Fibroblast of skin of right quadriceps (primary cell): ENCODE results near the gene NINJ1.

Experiments used
- DNase-seq: peaks from one replicate; pipeline ENCODE4 v3.0.0-alpha.2; 2013

NINJ1 gene

DNA sequence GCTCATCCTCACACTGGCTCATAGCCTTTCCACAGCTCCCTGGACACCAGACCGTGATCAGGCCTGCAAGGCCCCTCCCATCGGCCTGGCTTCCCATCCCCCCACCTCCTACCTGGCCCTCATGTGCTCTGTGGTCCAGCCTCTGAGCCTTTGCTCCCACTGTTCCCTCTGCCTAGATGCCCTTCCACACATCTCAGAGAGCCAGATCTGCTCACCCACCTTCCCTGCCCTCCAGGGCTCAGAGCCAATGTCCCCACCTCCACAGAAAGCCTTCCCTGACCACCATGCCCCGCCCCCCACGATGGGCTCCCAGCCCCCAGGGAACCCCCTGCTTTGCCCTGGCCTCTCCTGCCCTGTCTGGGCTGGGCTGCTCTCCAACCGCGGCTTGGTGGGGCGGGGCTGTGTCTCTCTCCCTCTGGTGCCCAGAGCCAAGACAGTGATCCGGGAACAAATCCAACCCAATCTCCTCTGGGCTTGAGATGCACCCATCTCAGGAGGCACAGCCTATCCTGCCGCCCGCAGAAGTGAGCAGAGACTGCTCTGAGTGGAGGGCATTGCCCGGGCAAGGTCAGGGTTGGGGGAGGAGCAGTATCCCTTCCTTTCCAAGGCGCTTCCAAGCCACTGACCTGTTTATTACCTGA is 1.6 kb downstream of the NINJ1 start:
- no peak for DNase-seq

GRCh38 chr9:93131599-93132286 is 2.3 kb downstream of the NINJ1 start:
- DNase-seq: no peak

DNA sequence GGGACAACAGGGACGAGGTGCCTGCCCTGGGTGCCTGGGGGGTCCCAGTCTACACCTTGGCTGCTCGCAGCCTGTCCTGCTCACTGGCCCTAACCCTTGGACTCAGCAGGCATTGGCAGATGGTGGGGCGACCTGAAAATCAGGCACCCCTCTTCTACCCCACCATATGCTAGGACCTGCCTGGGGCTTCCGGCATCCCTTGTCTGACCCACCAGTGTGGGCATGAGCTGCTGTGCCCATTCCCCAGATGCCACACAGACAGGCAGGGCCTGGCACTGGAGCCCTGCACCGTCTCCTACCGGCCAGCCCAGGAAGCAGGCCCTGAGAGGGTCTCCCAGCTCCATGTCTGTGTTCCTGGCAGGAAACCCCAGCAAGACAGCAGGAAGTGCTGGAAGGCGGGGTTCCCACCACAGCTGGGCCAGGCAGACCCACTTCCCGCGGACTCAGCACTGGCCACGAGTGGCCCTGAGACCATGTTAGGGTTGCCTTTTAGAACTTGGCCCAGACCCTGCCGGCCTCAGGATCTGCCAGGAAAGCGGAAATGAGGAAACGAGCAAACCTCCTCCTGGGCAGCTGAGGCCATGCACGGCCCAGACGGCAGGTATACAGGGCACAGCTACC is 3.1 kb downstream of the NINJ1 start:
- no peak for DNase-seq

DNA sequence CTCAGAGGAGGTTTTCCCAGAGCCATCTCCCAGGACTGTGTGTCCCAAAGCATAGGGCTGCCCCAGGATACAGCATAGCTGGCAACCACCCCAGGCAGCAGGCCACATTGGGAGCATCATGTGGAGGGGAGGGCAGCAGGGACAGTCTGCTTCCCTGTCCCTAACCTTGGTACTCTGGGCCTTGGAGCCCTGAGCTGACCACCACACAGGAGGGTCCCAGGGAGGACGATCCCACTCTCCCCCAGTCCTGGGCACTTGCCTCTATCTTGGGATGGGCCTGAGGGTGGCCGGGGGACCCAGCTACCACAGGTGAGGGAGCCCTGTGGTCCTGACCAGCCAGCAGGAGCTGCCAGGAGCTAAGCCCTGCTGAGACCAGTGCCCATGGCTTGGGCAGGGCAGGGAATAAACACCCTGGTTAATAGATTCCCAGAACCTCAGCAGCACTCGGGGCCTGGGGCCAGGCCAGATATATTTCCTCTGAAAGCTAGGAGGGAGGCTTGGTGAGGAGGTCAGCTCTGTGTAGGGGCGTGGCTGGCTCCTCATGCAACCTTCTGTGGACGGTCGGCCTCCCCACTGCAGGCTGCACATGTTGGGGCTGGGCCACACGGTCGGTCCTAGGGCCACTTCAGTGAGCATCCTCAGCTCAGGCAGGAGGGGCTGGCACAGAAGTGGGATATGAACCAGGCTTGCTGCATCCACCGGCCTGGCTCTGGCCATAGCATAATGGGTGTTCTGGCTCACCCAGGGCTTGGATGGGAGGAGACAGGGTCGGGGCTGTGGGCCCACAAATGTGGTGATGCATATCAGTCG is 4.2 kb downstream of the NINJ1 start:
- no peak for DNase-seq

DNA sequence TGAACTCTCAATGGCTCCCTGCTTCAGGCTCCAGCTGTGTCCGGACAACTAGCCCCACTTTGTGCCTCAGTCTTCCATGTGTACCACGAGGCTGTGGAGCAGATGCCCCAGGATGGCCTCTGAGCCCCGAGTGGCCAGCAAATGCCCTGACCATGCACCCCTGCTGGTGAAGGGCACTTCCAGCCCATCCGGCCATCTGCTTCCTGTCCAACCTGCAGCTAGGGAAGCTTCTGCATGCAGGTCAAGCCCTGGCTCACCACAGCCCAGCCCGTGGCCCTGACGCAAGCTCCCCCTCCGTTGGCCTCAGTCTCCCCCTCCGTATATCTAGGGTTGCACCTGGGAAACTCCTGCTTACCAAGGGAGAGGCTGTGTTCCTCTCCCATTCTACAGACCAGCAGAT is 4.8 kb downstream of the NINJ1 start:
- DNase-seq: no peak

DNA sequence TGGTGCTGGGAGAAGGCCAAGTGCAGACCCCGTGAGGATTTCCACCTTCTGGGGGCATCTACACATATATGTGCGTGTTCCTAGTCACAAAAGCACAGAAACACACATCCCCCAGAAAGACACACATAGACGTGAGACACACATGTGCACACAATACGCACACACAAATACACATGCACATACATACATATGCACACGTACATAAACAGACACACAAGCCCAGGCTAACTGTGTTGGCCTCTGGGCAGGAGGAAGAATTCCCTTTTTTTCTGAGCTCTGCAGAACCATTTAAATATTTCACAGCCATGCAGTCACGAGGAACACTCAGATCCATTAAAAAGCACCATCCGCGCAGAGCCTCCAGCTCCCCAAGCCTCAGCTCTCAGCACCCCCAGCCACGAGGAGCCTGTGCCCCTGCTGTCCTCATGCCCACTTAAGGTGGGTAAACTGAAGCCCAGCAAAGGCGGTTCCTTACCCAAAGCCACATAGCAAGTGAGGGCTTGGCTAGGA is 5.3 kb downstream of the NINJ1 start:
- no peak for DNase-seq

DNA sequence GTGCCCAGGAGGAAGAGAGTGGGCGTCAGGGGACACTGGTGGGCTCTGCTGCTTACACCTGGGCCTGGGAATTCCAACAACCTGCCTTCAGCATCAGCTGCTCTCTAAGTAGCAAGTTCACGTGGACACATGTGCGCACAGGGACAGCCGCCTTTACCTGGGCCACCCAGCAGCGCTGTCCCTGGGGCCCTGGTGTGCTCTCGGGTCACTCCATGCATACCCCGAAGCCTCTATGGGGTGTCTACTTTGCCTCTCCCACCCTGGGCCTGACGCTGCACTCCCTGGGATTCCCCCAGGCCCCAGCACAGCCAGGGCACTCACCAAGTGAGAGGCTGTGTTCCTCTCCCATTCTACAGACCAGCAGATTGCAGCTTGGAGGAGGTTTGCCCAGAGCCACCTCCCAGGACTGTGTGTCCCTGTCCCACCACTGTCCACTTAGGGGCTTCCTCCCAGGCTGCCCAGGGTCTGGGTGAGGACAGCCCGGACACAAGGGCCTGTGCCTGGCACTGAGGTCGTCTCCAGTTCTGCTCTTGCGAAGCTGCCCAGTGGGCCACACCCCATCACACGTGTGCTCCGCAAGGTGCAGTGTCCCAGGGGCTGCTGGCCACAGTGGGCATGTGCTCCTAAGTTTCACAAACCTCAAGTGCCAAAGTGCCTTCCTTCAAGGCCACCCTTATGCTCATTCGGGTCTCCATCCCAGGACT is 5.9 kb downstream of the NINJ1 start:
- no peak for DNase-seq

DNA sequence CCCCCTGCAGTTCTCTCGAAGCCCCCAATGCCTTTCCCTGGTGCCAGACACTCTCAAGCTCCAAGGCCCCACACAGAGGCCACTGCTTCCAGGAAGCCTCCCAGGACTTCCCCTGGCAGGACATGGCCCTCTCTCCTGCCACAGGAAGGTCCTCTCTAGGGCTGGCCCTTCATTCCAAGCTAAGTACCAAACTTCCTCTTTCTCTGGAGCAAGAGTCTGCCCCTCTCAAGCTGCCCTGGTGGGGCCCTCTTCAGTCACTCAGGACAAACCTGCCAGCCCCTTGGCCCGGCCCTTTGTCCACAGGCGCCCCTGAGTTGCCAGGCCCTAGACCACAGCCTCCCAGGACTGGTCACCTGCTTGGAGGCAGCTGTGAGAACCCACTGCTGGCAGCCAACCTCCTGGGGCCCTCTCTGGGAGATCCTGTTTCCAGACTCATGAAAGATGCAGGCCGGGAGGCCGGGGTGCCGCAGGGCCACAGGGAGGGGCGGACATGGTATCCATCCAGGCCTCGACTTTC is 6.6 kb downstream of the NINJ1 start:
- DNase-seq: no peak

- DNase-seq: no peak
Observed at GRCh38 chr9:93126825-93127368, 7.2 kb downstream of the NINJ1 start.

GRCh38 chr9:93126151-93126781 is 7.8 kb downstream of the NINJ1 start:
- no peak for DNase-seq

DNA sequence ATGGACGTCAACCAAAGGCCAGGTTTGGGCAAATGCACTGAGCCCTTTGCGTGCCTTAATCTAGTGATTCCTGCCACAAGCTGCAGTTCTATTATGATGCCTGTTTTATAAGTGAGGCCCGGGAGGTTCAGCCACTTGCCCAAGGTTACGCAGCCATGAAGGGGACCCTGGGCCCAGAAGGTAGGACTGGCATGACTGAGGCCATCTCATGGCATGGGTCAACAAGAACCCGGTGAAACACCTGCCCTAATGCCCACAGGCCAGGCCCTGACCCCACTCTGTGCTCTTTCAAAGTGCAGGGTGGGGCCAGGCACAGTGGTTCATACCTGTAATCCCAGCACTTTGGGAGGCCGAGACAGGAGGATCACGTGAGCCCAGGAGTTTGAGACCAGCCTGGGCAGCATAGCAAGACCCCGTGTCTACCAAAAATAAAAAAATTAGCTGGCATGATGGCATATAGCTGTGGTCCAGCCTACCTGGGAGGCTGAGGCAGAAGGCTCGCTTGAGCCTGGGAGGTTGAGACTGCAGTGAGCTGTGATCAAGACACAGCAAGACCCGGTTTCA is 8.6 kb downstream of the NINJ1 start:
- DNase-seq: no peak

DNA sequence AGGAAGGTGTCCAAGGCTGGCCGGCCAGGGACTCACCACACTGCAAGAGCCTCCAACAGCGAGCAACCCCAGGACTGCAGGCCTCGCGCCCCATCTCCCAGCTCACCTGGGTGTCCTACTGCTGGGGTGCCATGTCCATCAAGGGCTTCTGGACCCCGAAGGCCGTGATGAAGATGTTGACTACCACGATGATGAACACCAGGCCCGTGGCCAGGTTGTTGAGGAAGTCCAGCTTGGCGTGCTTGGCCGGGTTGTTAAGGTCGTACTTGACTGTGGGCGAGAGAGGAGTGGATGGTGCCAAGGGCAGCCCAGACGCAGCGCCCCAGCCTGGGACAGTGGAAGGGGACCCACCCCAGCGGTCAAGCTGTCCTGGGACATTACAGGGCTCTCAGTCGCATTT is 9.3 kb downstream of the NINJ1 start:
- DNase-seq: no peak

GRCh38 chr9:93123561-93124283 is 10.3 kb downstream of the NINJ1 start:
- no peak for DNase-seq

DNA sequence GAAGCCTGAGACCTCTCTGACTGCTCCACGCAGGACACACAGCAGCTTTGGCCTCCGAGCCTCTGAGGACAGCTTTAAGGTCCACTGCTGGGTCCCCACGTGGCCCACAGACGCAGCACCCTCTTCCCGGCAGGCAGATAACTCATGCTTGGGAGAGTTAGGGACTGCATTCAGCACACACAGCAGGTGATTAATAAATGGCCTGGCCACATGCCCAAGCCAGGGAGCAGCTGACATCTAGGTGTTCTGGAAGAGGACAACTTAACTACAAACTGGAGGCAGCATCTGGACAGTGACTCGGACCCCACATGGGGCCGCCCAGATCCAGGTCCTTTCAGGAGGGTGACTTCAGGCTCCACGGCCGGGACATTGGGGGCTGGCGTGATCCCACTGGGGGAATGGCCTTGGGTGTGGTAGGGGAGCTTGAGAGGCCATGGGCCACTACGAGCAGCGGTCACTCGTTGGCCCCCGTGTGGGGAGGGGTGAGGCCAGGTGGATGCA is 11.3 kb downstream of the NINJ1 start:
- DNase-seq: no peak

- DNase-seq: no peak
Observed at GRCh38 chr9:93121316-93122241, 12.5 kb downstream of the NINJ1 start.

DNA sequence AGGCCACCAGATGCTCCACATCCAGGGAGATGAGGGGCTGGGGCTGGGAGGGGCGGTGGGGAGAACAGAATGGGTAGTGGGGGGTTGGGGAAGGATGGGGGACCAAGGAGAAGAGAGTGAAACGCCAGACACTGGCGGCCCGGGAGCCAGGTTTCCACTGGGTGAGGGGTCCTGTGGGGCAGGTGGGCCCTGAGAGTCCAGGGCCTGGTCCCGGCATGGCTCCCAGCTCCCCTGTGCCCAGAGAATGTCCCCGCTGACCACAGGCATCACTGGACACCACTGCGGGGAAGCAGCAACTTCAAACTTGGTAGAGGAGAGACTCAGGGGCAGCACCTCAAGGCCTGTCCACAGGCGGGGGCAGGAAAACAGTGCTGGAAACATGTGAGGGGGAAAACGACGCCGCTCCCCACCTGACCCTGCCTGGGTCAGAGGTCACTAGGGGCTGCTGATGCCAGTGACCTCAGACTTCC is 13.2 kb downstream of the NINJ1 start:
- no peak for DNase-seq

DNA sequence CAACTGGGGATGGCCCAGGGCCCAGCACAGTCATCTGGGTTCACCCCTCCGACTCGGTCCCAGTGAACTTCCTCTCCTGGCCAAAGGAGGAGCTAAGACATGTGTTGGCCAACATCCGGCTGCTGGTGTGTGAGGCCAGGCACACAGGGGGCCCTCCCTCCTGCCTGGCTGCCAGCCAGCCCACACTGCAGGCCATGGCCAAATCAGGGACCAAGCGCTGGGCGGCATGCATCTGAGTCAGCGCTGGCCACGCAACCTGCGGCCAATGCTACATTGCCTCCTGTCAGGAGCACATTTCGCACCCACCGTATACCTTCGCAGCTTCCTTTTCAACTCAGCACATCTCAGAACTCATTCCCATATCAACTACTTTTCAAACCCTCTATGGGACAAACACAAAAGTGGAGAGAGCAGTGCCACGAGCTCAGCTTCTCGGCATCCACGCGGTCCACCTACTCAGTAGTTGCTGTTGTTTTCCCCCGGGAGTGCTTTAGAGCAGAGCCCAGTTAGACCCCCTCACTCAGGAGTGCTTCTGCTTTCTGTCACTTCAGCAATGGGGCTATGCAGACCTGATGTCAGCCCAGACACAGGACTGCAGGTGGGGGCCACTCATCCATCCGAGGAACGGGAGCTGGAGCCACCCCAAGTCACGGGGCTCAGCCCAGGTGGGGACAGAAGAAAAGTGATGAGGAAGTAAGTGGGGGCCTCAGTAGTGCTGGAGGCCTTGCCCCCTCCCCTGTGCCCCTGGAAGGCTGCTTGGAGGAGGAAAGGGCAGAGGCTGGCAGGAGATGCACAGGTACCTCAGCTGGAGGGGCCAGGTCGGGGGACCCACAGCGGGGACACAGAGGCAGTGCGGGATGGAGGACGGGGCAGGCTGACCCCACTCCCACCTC is 13.9 kb downstream of the NINJ1 start:
- peak; percentile 70 for DNase-seq

DNA sequence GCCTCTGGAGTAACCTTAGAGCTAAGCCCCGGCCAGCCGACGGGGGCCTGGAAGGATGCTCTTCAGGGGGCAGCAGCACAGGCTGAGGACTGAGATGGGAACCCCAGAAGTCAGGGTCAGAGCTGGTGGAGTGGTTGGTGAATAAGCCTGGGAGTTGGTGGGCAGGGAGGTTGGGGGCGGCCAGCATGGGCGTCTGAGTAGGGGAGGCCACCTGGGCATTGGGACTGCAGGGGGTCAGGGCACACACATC is 14.4 kb downstream of the NINJ1 start:
- no peak for DNase-seq
